ENCODE results near the gene NR3C1.

The NR3C1 gene

DNA sequence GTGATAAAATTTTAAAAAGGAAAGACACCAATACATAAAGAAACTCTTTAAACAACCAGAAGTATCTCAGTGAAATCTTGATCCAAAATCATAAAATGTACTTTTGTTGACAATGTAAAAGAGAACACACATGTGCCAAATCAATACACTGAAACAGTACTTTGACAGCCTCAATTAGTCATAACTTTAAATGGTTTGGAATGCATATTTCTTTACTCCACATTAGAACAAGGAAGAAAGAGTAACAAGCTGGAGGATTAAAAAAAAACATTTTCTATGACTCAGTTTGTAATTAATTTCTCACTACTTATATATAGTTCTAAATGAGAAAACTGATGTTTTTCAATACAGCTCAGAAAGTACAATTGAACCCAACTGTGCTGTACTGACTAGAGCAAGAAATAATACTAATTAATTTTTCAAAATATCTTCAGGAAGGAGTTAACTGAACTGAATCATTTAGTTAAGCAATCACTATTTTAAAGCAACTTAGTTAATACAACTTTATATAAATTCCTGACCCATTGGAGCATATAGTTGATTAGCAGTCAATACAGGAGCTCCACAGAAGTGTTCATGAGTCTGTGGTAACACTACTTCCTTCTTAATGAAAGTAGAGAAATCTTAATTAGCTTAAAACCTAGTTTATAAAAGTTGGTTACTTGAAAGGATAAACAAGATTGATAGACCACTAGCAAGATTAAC lies 101.0 kb downstream of the NR3C1 start:
- no peak for DNase-seq

- no peak for DNase-seq
Measured at GRCh38 chr5:143297756-143298155, 105.7 kb downstream of the NR3C1 start.

DNA sequence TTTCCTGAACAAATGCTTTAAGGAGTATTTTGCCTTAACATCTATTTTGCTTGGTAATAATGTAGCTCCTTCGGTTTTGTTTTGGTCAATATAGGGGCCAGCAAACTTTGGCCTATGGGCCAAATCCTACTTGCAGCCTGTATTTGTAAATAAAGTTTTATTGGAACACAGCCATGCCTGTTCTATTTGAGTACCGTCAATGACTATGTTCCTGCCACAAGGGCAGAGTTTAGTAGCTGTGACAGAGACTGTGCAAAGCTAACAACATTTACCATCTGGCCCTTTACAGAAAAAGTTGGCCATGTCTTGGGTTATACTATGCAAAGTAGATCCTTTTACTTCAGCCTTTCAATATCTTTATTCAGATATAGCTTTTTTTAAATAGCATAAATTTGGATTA lies 113.4 kb downstream of the NR3C1 start:
- no peak for DNase-seq

DNA sequence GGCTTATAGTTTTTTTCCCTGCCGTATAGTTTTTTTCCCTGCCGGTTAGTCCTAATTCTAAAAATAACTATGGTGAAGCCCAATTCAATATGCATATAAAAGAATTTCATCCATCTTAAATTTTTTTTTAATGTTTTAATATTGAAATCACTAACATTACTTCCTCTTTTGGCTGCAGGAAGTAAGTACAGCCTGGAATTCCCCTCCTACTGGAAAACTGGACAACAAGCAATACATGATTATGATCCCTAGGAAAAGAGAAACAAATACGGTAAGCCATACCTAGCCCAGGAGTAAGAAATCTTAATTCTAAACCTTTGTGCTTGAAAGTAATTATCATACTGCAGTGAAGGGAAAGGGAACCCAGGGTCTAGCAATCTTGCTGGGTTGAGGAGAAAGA lies 119.0 kb downstream of the NR3C1 start:
- DNase-seq, result no peak

DNA sequence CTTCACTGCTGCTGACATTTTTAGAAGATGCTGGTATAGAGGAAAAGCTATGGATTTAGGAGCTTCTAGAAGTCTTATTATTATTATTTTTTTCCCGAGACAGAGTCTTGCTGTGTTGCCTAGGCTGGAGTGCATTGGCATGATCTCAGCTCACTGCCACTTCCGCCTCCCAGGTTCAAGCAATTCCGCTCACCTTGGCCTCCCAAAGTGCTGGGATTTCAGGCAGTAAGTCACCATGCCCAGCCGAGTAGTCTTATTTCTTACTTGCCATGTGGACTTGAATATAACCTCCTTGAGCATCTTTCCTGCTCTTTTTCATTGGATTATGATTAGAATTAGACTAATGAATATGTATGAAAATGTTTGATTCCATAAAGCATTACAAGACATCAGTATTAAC lies 119.5 kb downstream of the NR3C1 start:
- no peak for DNase-seq

- DNase-seq, result peak; percentile 30
Measured at GRCh38 chr5:143281226-143281625, 122.3 kb downstream of the NR3C1 start.

- no peak for DNase-seq
Measured at GRCh38 chr5:143279698-143280097, 123.8 kb downstream of the NR3C1 start.

DNA sequence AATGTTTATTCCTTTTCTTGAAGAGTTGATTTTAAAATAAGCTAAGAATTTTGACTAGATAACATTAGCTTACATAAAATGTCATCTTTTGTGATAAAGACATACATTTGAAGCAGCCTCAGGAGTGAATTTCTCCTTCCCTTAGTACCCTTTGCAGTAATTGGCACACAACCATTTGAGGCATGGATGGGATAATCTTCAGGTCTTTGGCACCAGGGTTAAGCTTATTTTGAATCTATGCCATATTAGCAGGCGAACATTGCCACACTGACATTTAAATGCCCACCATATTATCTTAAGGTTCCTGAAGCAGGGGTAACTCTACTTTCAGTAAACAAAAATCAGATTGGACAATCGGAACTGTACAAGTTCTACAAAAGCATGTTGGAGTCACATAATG lies 126.0 kb downstream of the NR3C1 start:
- no peak for DNase-seq

GRCh38 chr5:143275512-143276363 lies 127.7 kb downstream of the NR3C1 start:
- no peak for DNase-seq

- no peak for DNase-seq
Measured at GRCh38 chr5:143274952-143275351, 128.5 kb downstream of the NR3C1 start.

DNA sequence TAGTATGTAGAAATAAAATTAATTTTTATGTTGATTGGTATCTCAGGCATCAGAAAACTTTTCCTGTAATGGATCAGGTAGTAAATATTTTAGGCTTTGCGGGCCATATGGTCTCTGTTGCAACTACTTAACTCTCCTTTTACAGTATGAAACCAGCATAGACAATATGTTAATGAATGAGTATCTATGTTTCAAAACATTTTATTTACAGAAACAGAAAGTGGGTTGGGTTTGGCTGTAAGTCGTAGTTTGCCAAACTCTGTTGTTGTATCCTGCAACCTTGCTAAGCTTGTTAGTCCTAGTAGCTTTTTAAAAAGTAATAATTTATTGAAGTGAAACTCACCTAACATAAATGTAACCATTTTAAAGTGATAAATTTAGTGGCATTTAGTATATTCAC lies 132.1 kb downstream of the NR3C1 start:
- no peak for DNase-seq

DNA sequence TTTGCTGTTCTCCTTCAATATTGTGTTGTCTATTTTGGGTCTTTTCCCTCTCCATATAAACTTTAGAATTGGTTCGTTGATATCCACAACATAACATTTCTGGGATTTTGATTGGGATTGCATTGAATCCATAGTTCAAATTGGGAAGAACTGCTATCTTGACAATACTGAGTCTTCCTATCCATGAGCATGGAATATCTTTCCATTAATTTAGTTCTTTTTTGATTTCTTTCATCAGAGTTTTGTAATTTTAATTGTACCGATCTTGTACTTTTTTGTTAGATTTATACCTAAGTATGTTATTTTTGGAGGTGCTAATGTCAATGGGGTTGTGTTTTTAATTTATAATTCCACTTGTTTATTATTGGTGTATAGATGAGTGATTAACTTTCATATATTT lies 135.1 kb downstream of the NR3C1 start:
- DNase-seq, result no peak

GRCh38 chr5:143267186-143267585 lies 136.3 kb downstream of the NR3C1 start:
- DNase-seq, result no peak

GRCh38 chr5:143265995-143266394 lies 137.5 kb downstream of the NR3C1 start:
- DNase-seq, result no peak

- DNase-seq, result no peak
Measured at GRCh38 chr5:143263272-143263810, 140.1 kb downstream of the NR3C1 start.

GRCh38 chr5:143262393-143263174 lies 140.9 kb downstream of the NR3C1 start:
- no peak for DNase-seq

DNA sequence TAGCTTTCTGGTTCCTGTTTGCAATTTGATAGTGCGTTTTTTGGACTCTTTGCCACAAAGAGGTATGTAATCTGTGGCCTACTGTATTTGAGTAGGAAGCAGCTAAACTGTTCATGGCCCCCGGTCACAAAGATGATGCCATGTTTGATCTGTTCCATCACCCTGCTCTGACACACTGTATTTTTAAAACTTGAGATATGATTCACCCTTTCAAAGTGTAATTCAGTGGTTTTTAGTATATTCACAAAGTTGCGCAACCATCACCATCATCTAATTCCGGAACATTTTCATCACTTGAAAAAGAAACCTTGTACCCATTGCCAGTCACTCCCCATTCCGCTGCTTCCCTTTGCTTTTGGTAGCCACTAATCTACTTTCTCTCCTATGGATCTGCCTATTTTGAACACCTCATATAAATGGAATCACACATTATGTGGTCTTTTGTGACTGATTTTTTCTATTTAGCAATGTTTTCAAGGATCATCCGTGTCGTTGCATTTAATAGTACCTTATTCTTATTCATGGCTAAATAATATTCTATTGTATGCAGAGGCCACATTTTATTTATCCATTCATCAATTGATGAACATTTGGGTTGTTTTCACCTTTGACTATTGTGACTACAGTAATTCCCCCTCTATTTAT lies 141.6 kb downstream of the NR3C1 start:
- DNase-seq, result no peak

- no peak for DNase-seq
Measured at GRCh38 chr5:143259254-143259605, 144.3 kb downstream of the NR3C1 start.

DNA sequence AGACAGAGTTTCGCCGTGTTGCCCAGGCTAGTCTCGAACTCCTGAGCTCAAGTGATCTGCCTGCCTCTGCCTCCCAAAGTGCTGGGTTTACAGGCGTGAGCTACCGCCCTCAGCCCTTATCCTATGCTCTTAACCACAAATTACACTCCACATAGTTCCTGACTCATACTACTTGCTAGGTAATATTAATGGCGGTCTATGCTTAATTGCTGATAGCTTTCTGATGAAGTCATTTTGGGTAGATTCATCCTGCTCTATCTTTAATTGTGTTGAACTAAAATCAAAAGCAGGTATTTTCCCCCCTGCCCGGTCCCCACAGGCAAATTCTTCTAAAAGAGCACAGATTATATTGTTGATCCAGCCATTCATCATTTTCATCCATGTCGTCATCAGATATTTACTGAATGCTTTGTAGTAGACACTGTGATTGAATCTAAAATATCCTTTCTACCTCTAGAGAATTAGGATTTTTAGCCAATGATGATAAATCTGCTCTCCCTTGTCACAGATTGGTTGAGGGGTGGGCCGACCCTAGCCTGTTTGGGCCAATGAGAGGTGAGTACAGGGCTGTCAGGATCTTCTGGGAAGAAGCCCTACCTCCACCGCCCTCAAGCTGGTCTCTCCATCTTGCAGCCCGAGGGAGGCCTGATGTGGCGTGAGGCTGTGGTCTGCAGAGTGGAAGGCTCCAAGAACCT lies 144.8 kb downstream of the NR3C1 start:
- no peak for DNase-seq

DNA sequence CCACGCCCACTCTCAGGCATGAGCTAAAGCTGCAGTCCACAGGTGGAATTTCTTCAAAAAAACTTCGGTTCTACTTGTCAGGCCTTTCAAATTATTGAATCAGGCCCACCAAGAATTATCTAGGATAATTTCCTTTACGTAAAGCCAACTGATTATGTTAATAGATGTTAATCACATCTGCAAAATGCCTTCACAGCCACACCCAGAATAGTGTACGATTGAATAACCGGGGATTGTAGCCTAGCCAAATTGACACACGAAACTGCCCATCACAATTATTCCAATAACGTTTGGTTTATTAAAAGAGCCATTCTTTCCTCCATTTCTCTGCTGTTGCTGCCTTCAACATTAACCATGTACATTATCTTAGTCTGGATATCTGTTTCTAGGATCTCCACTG lies 148.7 kb downstream of the NR3C1 start:
- DNase-seq, result no peak

DNA sequence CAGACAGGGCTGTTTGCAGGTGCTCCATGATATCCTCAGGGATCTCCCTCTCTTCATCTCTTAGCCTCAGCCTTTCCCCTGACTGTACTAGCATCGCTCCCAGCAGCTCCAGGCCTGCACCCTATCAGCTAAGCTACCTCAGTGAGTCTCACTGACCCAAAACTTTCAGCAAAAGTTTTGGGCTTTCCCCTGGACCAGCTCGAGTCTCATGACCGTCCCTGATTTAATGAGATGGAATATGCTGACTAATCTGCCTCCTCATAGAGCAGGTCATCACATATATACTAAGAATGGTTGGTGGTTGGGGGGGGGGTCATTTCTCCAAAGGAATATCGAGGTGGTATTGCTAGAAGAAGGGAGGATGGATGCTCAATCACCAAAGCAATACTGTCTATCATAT lies 151.5 kb downstream of the NR3C1 start:
- no peak for DNase-seq

DNA sequence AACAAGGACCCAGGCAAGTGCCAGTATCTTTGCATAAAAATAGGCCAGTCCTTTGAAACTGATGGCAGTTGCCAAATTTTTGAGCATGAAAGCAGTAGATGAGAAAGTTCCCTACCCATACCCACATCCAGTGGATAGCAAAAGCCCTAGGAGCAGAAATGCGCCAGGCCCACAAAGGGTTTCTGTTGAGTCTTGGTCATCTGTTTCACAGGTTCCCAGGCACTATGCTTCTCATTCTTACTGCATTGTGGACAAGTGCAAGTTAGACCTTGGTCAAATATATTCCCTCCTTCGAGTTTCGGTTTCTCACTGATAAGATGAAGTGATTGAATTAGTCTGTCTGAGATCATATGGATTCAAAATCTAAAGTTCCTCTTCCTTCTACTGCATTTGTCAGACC lies 152.3 kb downstream of the NR3C1 start:
- no peak for DNase-seq

Data from GF-D8 (cell line).